H1 (cell line): ENCODE measurements around the gene ZBTB11. TPM values are rescaled to one million over a fixed set of nuclear protein-coding genes. Genes with fewer than 3 reads are reported as not detected.
A peak's percentile ranks its signal among the peaks of the same experiment; 100 is the strongest.

Experiments used
- BCL11A ChIP-seq, 2 experiments: IDR thresholded peaks; one replicate each; pipeline ENCODE4 v1.6.1; 2011; ENCODE audit warnings: low read depth in 2 of 2, low read length in 2 of 2, mild to moderate bottlenecking in 2 of 2
- BRCA1 ChIP-seq: IDR thresholded peaks from 2 replicates; pipeline ENCODE4 v1.6.1; 2012; ENCODE audit warnings: low read depth, low read length, improper control_type of control experiment
- CEBPB ChIP-seq: IDR thresholded peaks from 2 replicates; pipeline ENCODE4 v1.6.1; 2012; ENCODE audit warnings: low read depth, low read length
- CHD1 ChIP-seq: IDR thresholded peaks from 2 replicates; pipeline ENCODE4 v1.6.1; 2012; ENCODE audit warnings: low read depth, low read length, improper control_type of control experiment
- CTBP2 ChIP-seq: IDR thresholded peaks from 2 replicates; pipeline ENCODE4 v1.7.0; 2011; ENCODE audit warnings: borderline replicate concordance, mild to moderate bottlenecking, moderate library complexity, mixed read lengths, low read length; ENCODE audit not compliant: insufficient read depth, insufficient read length
- EGR1 ChIP-seq: IDR thresholded peaks from 2 replicates; pipeline ENCODE4 v1.6.1; 2011; ENCODE audit warnings: low read depth, low read length, borderline replicate concordance
- HDAC6 ChIP-seq: IDR thresholded peaks from one replicate; pipeline ENCODE4 v1.7.1; 2012; ENCODE audit warnings: low read depth, mild to moderate bottlenecking, inconsistent platforms, low read length, moderate library complexity
- JUND ChIP-seq: IDR thresholded peaks from 2 replicates; pipeline ENCODE4 v1.6.1; 2011; ENCODE audit warnings: mild to moderate bottlenecking, improper control_type of control experiment, low read length
- KDM1A ChIP-seq: fragments of 200-600, 300-600 bp; sonication (generic); IDR thresholded peaks from 2 replicates; pipeline ENCODE4 v1.7.1; 2016; ENCODE audit warnings: mild to moderate bottlenecking, low read length, borderline replicate concordance
- KDM5A ChIP-seq: fragments of 200-600 bp; IDR thresholded peaks from 2 replicates; pipeline ENCODE4 v1.7.1; 2012; ENCODE audit warnings: mild to moderate bottlenecking, low read length, inconsistent platforms, mixed read lengths
- MAFK ChIP-seq: IDR thresholded peaks from 2 replicates; pipeline ENCODE4 v1.6.1; 2012; ENCODE audit warnings: low read depth, mild to moderate bottlenecking, improper control_type of control experiment, low read length
- NANOG ChIP-seq: IDR thresholded peaks from 2 replicates; pipeline ENCODE4 v1.6.1; 2011; ENCODE audit warnings: low read length, low read depth, mild to moderate bottlenecking, inconsistent platforms; ENCODE audit not compliant: insufficient read depth, poor library complexity, severe bottlenecking
- RNF2 ChIP-seq: fragments of 200-900, 300-1000 bp; sonication (generic); IDR thresholded peaks from 2 replicates; pipeline ENCODE4 v1.7.1; 2016; ENCODE audit warnings: borderline replicate concordance, low read depth, mild to moderate bottlenecking, antibody characterized with exemption, low read length; ENCODE audit not compliant: poor library complexity, severe bottlenecking; ENCODE audit errors: missing control alignments
- SIX5 ChIP-seq: IDR thresholded peaks from 2 replicates; pipeline ENCODE4 v1.6.1; 2011; ENCODE audit warnings: mild to moderate bottlenecking, low read depth, low read length
- SP2 ChIP-seq: IDR thresholded peaks from 2 replicates; pipeline ENCODE4 v1.6.1; 2012; ENCODE audit warnings: mild to moderate bottlenecking, low read length, inconsistent platforms
- TAF1 ChIP-seq: IDR thresholded peaks from 2 replicates; pipeline ENCODE4 v1.6.1; 2011; ENCODE audit warnings: mild to moderate bottlenecking, low read depth, low read length
- TBP ChIP-seq: IDR thresholded peaks from 2 replicates; pipeline ENCODE4 v1.6.1; 2011; ENCODE audit warnings: low read depth, low read length, improper control_type of control experiment
- YY1 ChIP-seq: IDR thresholded peaks from 2 replicates; pipeline ENCODE4 v1.6.1; 2011; ENCODE audit warnings: low read depth, mild to moderate bottlenecking, low read length
- polyA plus RNA-seq, 7 experiments: library from polyadenylated mRNA; depleted of rRNA in 3 of 7; stranded (reverse) in 5 of 7; unstranded in 2 of 7; fragments of >200 nt in 5 of 7; fragments of 200-250 nt in 2 of 7; gene quantifications; 1 replicate in 5 of 7; 2 replicates in 1 of 7; 4 replicates in 1 of 7; pipeline versions ENCODE4 v1.2.1 to v1.2.3, GENCODE V29; 2011 to 2013; ENCODE audit warnings: missing spikeins in 2 of 7, mixed read lengths in 2 of 7
- total RNA-seq: library from RNA; stranded (reverse); fragmentation: NEBNext Ultra II Directional; extraction: Animal tissue kit (Norgen Biotek cat#: 25700); gene quantifications from 2 replicates; pipeline ENCODE4 v1.2.1, GENCODE V29; 2021
- TF ChIP-seq, protein P1 (sequence below): IDR thresholded peaks from 2 replicates; pipeline ENCODE4 v1.6.1; 2011; ENCODE audit warnings: low read depth, mild to moderate bottlenecking, low read length; ENCODE audit not compliant: insufficient read depth
- TF ChIP-seq, protein P2 (sequence below): IDR thresholded peaks from 2 replicates; pipeline ENCODE4 v1.6.1; 2012; ENCODE audit warnings: low read length, inconsistent platforms
- TF ChIP-seq, protein P3 (sequence below): IDR thresholded peaks from 2 replicates; pipeline ENCODE4 v1.6.1; 2012; ENCODE audit warnings: inconsistent platforms
- TF ChIP-seq, protein P4 (sequence below): IDR thresholded peaks from 2 replicates; pipeline ENCODE4 v1.6.1; 2012; ENCODE audit warnings: inconsistent platforms

Gene ZBTB11
- total and polyA plus RNA-seq, 2 of the 8 experiments (the other 6 are each of a cell fraction or from before 2014, with no cell fraction given) = 3.0 to 14.0 TPM

DNA sequence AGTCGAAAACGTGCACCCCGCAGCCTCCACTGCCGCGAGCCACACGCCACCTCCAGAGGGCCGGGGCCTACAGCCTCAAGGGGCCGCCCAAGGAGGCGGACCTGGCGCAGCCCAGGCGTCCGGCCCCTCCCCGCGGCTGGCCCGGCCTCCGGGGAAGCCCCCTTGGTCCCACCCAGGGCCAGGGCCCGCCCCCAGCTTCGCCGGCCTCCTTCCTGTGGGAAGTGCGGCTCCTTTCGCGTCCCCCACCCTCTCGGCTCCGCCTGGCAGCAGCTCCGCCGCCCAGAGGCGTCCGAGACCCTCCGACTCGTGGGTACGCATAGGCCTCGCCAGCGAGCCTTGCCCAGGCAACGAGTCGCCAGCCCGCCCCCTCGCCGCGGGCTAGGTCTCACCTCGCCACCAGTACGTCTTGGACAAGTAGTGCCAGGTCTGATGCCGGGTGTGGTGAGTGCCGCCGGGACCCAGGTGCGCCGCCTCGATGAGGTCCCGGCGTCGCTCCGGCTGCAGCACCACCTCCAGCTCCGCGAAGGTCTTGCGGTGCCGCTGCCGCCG is 642 bp downstream of the ZBTB11 start (continued):
- TF ChIP-seq MAFK (no peak), JUND (no peak), YY1 (peak; percentile 30; the same call in 1 of the 2 replicates), KDM1A (no peak), NANOG (no peak), SIX5 (no peak), BCL11A (IDR thresholded peaks at IDR 0.05; ENCODE audit: low read depth in 2 of 2, low read length in 2 of 2) (no peak), BRCA1 (no peak), EGR1 (no peak), HDAC6 (no peak), CHD1 (no peak), SP2 (no peak), CTBP2 (no peak), TAF1 (peak; percentile 74), TBP (peak; percentile 72; the same call in 1 of the 2 replicates), KDM5A (0 out of 2 replicates have a peak, but pooled peaks have one; percentile 56), RNF2 (no peak), CEBPB (no peak; the same call in 1 of the 2 replicates)
- TF ChIP-seq, protein P1, sequence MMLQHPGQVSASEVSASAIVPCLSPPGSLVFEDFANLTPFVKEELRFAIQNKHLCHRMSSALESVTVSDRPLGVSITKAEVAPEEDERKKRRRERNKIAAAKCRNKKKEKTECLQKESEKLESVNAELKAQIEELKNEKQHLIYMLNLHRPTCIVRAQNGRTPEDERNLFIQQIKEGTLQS = no peak
- TF ChIP-seq, protein P2, sequence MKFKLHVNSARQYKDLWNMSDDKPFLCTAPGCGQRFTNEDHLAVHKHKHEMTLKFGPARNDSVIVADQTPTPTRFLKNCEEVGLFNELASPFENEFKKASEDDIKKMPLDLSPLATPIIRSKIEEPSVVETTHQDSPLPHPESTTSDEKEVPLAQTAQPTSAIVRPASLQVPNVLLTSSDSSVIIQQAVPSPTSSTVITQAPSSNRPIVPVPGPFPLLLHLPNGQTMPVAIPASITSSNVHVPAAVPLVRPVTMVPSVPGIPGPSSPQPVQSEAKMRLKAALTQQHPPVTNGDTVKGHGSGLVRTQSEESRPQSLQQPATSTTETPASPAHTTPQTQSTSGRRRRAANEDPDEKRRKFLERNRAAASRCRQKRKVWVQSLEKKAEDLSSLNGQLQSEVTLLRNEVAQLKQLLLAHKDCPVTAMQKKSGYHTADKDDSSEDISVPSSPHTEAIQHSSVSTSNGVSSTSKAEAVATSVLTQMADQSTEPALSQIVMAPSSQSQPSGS = no peak
- TF ChIP-seq, protein P3, sequence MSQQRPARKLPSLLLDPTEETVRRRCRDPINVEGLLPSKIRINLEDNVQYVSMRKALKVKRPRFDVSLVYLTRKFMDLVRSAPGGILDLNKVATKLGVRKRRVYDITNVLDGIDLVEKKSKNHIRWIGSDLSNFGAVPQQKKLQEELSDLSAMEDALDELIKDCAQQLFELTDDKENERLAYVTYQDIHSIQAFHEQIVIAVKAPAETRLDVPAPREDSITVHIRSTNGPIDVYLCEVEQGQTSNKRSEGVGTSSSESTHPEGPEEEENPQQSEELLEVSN = no peak
- TF ChIP-seq, protein P4, sequence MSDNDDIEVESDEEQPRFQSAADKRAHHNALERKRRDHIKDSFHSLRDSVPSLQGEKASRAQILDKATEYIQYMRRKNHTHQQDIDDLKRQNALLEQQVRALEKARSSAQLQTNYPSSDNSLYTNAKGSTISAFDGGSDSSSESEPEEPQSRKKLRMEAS = peak; percentile 42
